ENCODE data around the gene PVALEF.
"Not testable (repeated sequence)": the region's sequence is repeated elsewhere in the genome, so short reads cannot be mapped to it uniquely, and the experiment has no call there.

PVALEF gene

GRCh38 chr17:81144423-81144781 lies 20.9 kb upstream of the PVALEF start:
- DNase-seq (ENCODE audit: low spot score) = no peak

GRCh38 chr17:81146208-81146607 lies 19.1 kb upstream of the PVALEF start:
- DNase-seq (ENCODE audit: low spot score) = not testable (repeated sequence)

DNA sequence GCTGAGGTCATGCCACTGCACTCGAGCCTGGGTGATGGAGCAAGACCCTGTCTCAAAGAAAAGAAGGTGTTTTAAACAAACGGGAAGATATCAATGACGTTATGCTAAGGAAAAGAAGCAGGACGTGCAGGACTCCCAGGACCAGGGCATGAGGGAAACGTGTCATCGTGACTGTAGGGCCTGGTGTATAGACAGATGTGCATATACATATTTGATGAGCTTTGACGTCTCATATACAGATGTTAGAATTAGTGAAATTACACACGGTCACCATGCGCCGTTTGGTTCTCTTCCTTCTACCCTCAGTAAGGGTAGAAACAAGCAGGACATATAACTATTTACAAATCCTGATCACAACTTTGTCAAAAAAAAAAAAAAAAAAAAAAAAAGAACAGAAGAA lies 17.6 kb upstream of the PVALEF start:
- no peak for DNase-seq (ENCODE audit: low spot score)

- no peak for DNase-seq (ENCODE audit: low spot score)
These were observed 16.7 kb upstream of the PVALEF start for GRCh38 chr17:81148571-81148970.

- DNase-seq (ENCODE audit: low spot score) = no peak
These were observed 16.2 kb upstream of the PVALEF start for GRCh38 chr17:81148986-81149533.

GRCh38 chr17:81150377-81151077 lies 14.8 kb upstream of the PVALEF start:
- DNase-seq (ENCODE audit: low spot score) = no peak

DNA sequence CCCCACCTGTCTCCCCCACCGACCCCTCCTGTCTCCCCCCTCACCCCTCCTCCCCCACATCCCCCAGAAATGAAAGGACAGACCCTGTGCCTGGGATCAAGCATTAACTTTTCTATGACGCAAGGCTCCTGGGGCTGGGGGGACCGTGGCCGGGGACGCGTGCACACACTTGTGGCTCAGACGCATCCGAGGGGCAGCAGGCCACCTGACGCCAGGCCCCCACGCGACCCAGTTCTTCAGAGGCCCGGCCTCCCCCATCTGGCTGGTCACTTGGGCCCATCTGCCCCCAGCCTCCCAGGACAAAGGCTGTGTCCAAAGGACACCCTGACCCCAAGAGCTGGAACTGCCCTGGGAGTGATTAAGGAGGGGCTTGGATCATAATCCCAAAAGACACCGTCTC lies 14.0 kb upstream of the PVALEF start:
- DNase-seq (ENCODE audit: low spot score) = no peak

GRCh38 chr17:81152288-81152828 lies 12.9 kb upstream of the PVALEF start:
- DNase-seq (ENCODE audit: low spot score) = no peak

- DNase-seq (ENCODE audit: low spot score) = peak; percentile 70
These were observed 11.9 kb upstream of the PVALEF start for GRCh38 chr17:81153340-81153803.

- DNase-seq (ENCODE audit: low spot score) = not testable (repeated sequence)
These were observed 11.3 kb upstream of the PVALEF start for GRCh38 chr17:81154016-81154415.

DNA sequence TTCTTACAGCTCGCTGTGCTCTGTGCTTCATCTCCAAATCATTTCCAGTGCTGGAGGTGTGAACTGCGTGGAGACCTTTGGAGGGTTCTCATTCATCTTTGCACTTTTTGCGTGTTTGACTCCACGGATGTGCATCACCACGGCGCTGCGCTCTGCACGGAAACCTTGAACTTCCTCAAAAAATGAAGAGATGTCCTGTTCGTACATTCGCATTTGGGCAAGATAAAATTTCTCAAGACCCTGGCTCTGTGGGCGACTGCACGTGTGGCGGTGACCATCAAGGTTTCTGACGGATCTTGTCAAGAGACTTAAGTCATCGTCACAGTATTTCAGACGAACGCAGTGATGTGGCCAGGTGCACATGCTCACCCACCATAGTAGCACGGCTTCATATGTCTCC lies 10.3 kb upstream of the PVALEF start:
- no peak for DNase-seq (ENCODE audit: low spot score)

GRCh38 chr17:81156866-81157805 lies 8.2 kb upstream of the PVALEF start:
- no peak for DNase-seq (ENCODE audit: low spot score)

GRCh38 chr17:81157848-81158687 lies 7.2 kb upstream of the PVALEF start:
- DNase-seq (ENCODE audit: low spot score) = no peak

DNA sequence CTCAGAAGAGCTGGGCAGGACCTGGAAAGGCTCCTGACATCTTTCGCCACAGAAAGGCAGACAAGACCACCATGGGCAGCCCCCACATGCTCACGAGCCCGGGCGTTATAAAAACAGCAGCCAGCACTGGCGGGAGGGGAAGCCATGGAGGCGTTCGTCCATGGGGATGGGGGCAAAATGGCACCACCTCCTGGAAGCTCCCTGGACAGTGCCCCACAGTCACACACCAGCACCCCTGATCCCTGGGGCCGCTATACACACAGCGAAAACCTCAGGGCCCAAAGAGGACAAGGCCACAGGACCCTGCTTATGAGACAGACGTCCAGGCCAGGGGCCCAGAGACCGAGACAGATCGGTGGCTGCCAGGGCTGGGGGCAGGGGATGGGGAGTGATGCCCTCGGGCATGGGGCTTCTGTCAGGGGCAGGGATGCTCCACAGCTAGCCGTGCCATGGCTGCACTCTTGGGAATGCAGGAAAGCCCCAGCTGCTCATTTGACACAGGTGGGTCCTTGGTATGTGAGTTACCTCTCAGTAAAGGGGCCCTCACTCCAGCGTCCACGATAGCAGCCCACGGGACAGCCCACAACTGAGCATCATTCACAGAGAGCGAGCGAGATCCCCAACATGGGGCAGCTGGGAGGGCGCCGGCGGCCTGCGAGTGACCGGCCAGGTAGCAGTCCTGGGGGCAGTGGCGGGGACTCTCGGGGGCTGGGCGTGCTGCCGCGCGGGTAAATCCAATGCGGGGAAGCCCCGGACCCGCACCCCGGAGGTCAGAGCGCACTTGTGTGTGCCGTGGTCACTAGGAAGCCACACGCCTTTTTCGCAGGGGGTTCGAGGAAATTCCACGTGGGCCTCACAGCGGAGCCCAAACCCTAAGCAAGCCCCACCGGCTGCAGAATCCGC lies 6.4 kb upstream of the PVALEF start:
- DNase-seq (ENCODE audit: low spot score) = no peak

GRCh38 chr17:81159611-81160265 lies 5.6 kb upstream of the PVALEF start:
- no peak for DNase-seq (ENCODE audit: low spot score)

DNA sequence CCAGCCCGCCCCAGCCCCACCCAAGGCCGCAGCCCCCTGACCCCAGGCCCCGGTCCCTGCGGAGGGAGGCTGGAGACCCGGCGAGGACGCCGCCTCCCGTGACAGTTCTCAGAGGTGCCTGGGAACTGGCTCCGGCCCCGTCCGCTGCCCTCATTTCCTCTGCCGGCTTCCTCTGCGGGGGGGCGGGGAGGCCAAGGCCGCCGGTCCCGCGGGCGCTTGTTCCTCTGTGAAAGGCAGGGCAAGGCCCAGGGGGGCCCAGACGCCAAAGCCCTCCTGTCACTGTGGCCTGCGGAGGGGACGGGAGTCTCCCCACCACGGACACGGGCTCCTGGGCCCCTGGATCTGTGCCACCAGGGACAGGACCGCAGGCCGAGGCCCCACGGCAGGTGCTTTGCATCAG lies 5.0 kb upstream of the PVALEF start:
- no peak for DNase-seq (ENCODE audit: low spot score)

DNA sequence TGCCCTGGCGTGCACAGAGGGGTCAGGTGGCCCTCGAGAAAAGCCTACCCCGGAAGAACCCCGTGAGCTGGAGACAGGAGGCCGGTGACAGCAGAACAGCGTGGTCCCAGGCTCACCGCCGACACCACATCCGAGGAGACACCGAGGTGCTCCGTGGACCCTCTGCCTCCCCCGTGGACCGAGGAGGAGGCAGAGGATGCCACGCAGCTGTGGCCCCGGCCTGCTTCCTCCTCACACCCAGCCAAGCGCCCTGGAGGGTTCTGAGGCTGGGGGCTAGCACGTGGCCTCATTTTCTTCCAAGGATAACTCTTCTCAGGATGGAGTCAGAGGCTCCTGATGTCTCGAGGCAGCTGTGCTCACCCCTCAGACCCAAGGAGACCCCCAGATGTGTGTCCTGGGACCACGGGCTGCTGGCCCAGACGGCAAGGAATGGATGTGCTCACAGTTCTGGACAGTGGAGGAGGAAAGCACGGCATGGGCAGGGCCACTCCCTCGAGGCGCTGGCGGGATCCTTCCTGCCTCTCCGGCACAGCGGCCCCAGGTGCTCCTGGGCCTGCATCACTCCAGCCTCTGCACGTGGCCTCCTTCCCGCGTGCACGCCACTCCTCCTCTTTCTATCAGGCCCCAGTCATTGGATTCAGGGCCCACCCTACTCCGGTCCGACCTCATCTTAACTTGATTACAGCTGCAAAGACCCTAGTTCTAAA lies 4.4 kb upstream of the PVALEF start:
- no peak for DNase-seq (ENCODE audit: low spot score)

GRCh38 chr17:81161536-81161935 lies 3.8 kb upstream of the PVALEF start:
- no peak for DNase-seq (ENCODE audit: low spot score)

GRCh38 chr17:81161972-81162371 lies 3.3 kb upstream of the PVALEF start:
- DNase-seq (ENCODE audit: low spot score) = no peak

DNA sequence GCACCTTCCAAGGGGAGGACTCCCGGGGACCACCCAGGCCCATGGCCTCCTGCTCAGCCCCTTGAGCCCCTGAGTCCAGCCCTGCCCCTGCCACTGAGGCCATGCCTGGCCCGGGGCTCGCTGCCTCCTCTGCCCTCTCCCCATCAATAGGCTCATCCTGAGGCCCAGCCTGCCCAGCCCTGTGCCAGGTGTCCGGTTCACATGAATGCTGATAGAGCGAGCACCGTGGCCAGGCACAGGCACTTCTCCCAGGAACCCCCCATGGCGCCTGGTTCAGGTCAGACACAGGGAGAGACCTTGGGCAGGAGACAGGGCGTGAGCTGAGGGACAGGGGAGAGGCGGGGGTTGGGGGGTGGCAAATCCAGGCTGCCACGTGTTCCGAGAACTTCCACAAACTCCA lies 2.8 kb upstream of the PVALEF start:
- no peak for DNase-seq (ENCODE audit: low spot score)

Measured in GM03348 (cell line).